D721Med (cell line): ENCODE measurements around the gene TMEM201.

ENCODE experiments used
- DNase-seq: peaks from one replicate; pipeline ENCODE4 v3.0.0; 2011; ENCODE audit warnings: low spot score; ENCODE audit not compliant: insufficient read length
- FAIRE-seq: peaks from 2 replicates; lab custom pipeline; 2011; peaks lifted over from hg19 to GRCh38; lab: Jason Lieb, UNC
- CTCF ChIP-seq: IDR thresholded peaks from 2 replicates; pipeline ENCODE4 v1.5.1; 2012; ENCODE audit warnings: mild to moderate bottlenecking, control low read depth; ENCODE audit not compliant: insufficient read depth; ENCODE audit errors: missing control alignments

TMEM201 gene

GRCh38 chr1:9606458-9606857 is 17.7 kb downstream of the TMEM201 start:
- DNase-seq (no peak), FAIRE-seq (no peak)
- TF ChIP-seq CTCF = no peak

- FAIRE-seq (no peak), DNase-seq (no peak)
- no peak for TF ChIP-seq CTCF
Measured at GRCh38 chr1:9606948-9607347, 18.2 kb downstream of the TMEM201 start.

- DNase-seq (no peak), FAIRE-seq (no peak)
- TF ChIP-seq CTCF = no peak
Measured at GRCh38 chr1:9607352-9607751, 18.6 kb downstream of the TMEM201 start.

GRCh38 chr1:9609998-9610397 is 21.3 kb downstream of the TMEM201 start:
- no peak for DNase-seq

GRCh38 chr1:9610548-9610947 is 21.8 kb downstream of the TMEM201 start:
- no peak for FAIRE-seq
- DNase-seq = no peak
- no peak for TF ChIP-seq CTCF

More at GRCh38 chr1:9609998-9610397, 21.3 kb downstream of the TMEM201 start:
- no peak for FAIRE-seq
- no peak for TF ChIP-seq CTCF

GRCh38 chr1:9611716-9612115 is 23.0 kb downstream of the TMEM201 start:
- no peak for DNase-seq
- FAIRE-seq = no peak
- no peak for TF ChIP-seq CTCF

- FAIRE-seq = no peak
- no peak for TF ChIP-seq CTCF
Measured at GRCh38 chr1:9612162-9612845, 23.6 kb downstream of the TMEM201 start.

More at GRCh38 chr1:9612162-9612845, 23.6 kb downstream of the TMEM201 start:
- DNase-seq = no peak
